ENCODE data around the gene LDLRAD4.

LDLRAD4 gene

DNA sequence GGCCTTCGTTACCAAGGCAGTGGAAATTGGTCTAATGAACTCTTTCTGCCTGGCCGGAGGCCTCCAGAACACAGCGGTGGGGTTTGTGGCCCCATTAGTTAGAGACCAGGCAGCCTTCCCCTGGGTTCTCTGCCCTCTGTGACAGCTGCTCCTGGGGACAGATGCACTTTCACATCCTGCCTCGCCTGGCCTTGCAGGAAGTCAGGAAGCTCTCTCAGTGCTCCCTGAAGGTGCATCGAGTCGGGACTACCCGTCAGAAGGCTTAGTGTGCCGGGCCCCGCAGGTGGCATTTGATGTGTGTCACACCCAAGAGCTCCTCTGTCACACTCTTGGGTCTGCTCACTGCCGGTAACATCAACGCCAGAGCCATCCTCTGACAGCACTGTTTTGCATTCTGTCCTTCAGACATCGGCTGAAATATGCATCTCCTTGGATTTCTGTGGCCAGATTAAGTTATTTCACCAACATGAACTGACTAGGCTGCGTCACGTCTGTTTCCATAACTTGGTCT is 158.3 kb downstream of the LDLRAD4 start:
- no peak for DNase-seq

DNA sequence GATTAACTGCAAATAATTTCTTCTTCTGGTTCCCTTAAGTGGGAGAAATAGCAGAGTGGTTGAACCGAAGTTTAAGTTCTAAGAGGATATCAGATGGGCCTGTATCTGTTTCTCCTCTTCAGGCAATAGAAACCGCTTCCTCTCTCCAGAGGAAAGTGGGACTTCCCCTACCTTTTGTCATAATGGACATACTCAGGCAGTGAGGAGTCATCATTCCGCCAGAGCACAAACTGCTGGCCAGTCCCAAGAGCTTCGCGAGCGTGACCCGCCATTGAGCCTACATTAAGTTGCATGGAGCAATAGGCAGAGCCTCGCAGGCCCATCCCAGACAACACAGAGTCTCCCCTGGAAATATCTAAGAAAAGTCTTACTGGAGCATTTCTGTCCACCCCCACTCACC is 158.9 kb downstream of the LDLRAD4 start:
- no peak for DNase-seq

DNA sequence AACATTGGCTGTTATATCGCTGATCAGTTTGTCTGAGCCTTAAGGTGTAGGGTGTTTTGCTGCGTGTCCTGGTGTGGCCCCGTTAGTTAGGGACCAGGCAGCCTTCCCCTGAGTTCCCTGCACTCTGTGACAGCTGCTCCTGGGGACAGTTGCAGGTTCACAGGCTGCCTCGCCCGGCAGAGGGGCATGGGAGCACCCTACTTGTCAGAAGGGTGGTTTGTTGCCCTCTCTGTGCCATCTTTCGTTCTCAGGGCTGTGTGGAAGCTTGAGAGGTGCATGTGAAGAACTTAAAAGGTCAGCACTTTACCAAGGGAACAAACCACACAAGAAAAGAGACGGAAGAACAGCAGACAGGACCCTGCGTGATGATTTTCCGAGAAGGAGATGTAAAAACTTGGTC is 159.6 kb downstream of the LDLRAD4 start:
- no peak for DNase-seq

DNA sequence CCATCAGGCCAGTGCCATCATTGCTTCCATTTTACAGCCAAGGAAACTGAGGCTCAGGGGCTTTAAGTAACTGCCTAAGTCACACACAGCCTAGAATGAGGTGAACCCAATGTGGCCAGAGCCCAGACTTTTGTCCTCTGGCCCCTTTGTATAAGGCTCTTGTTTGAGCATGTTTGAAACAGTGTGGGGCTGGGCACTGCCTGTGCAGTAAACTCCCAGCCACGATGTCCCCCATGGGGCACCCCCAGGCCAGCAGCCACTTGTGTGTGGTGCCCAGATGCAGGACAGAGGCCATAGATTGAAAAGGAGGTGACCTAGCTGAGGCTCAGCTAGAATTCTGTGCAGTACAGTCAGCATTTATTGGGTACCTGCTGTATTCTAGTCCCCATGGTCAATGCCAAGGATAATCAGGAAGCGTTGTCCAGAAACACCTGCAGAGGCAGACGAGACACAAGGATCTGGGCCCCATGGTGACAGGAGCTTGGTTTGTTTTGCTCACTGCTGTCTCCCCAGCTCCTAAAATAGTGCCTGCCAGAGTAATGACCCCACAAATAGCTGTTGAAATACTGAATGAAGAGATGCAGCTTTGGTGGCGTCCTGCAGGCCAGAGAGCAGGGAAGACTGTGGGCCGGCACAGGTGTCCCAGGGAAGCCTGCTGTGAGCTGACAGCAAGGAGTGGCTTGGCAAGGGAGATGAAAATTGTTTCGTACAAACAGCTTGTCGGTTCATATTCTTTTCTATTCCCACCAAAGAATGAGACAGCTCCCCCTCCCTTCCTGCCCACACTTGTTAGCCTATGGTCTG is 160.7 kb downstream of the LDLRAD4 start:
- DNase-seq: no peak

DNA sequence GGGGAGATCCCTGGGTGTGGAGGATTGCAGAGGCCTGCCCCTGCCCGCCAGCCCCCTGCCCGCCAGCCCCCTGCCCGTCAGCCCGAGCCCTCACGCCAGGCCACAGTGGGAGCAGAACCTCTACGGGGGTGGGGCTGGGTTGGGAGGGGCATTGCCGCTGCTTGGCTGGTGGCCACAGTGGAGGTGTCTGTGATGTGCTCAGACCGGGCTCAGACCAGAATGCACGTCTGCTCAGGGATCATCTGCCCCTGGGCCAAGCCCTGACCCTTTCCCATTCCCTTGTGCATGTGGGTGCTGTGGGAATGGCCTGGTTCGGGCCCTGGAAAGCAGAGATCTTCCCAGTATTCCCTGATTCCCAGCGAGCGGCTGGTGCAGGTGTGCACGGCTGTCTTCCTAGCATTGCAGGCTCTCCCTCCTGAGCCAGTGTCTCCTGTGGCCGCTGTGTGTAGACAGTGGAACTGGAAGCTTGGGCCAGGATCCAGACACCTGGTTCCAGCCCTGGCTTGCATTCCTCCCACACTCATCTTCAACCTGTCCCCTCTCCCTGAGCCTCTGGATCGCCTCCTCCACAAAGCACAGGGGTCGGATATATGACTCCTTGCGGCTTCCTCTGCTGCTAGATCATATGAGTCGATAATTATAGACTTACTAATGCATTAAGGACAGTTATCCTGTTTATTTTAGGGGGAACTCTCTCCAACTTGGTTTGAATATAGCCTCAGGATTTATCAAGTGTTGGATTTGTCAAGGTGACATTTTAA is 161.6 kb downstream of the LDLRAD4 start:
- no peak for DNase-seq

DNA sequence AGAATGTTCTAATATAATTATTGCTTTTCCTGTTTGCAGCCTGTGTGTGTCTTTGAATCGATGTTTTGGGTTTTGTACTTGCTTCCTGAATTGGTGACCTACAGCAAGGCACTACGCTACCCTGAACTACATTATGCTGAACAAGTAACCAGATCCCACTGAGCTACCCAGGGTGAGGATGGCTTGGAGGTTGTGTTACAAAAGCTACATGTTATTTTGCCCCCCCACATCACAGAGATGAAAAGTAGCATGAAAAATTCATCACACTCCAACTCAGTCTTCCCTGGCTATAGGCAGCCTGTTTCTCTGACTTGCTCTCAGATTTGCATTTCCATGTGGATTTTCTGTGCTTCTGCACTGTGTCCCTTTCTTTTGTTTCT is 162.1 kb downstream of the LDLRAD4 start:
- no peak for DNase-seq

DNA sequence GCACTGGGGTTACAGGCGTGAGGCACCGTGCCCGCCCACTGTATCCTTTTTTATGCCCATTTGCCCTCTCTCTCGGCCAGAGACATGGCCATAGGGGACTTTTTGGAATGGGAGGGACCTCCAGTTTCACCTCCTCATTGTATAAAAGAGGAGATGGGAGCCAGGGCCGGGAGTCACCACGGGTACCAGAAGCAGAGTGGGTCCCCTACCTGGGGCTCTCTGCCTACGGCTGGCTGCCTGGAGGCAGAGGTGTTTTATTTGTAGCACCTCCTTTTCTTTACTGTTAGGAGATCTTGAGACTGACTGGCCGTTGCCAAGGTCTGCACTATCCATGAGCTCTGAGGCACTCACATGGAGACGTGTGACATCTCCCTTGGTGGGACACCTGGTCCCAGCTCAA is 162.8 kb downstream of the LDLRAD4 start:
- DNase-seq: no peak

DNA sequence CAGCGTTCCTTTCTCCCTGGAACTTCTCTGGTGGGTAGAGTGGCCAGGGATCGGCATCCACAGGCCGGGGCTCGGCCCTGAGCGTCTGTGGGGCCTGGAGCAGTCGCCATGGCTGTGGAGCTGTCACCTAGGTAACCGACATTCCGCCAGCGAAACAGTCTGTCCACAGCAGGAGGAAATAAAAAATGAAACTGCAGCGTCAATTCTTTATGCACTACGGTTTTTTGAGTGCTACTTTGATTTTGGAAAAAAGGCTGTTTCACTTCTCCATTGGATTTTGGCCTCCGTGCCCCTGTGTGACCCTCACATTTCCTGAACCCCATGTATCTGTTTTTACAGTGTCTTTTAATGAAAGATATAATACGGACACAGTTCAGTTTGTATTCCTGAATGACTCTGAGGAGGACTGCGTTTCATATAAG is 163.4 kb downstream of the LDLRAD4 start:
- DNase-seq: no peak

DNA sequence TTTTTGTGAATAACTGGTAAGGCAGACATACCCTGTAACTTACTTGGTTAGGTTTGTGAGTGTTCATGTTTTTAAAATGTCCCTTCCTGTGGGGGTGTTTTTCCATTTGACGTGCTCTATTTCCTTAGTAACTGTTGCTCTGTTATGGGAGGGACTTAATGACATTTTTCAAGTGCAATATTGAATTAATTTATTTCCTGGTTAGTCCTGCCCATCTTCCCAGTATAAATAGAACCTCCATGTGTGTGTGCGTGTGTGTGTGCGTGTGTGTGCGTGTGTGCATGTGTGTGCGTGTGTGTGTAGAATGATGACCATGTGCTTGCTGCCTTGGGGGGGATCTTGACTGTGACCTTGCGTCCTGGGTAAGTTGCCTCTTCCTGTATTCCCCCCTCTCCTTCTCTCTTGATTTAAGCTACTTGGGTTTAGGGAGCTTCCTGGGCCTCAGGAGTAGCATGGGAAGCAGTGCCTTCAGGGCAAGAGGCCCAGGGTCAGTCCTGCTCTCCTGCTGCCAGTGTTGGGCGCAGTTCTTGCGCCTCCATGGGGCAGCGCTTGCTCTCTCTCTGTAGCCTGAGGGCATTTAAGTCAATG is 163.9 kb downstream of the LDLRAD4 start:
- DNase-seq: no peak

DNA sequence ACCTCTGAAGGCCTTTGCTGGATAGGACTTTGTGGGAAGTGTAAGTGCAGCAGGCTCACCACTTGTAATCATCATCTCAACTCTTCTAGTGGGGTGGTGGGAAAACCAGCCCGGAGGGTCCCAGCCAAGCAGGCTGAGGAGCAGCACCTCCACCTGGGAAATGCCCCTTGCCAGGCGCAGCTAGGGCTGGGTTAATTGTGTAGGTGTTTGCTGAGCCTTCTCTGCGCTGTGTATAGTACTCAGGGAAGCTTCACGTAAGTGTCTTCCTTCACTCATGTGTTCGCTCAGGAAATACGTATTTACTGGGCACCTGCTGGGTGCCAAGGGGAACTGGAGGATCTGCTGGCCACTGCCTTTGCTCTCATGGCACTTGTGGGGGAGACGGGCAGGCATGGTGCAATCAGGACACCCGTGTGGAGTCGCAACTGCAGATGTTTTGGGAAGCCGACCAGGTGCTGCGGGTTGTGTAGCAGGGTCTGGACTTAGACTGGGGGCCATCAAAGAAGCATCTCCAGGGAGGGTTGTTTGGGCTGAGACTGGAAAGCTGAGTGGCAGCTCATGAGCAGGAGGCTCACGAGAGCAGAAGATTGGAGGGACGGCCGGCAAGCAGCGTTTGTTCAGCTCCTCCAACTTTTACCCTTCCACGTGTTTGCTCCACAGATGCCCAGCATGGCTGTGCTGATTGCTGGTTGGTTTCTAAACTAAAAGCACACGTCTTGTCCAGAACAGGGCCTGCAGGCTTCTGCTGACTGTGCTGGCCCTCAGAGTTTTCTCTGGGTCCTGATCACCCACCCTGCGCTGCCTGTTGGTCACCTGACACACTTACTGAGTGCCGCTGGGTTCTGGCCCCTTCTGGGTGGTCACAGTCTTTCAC is 164.6 kb downstream of the LDLRAD4 start:
- DNase-seq: no peak

DNA sequence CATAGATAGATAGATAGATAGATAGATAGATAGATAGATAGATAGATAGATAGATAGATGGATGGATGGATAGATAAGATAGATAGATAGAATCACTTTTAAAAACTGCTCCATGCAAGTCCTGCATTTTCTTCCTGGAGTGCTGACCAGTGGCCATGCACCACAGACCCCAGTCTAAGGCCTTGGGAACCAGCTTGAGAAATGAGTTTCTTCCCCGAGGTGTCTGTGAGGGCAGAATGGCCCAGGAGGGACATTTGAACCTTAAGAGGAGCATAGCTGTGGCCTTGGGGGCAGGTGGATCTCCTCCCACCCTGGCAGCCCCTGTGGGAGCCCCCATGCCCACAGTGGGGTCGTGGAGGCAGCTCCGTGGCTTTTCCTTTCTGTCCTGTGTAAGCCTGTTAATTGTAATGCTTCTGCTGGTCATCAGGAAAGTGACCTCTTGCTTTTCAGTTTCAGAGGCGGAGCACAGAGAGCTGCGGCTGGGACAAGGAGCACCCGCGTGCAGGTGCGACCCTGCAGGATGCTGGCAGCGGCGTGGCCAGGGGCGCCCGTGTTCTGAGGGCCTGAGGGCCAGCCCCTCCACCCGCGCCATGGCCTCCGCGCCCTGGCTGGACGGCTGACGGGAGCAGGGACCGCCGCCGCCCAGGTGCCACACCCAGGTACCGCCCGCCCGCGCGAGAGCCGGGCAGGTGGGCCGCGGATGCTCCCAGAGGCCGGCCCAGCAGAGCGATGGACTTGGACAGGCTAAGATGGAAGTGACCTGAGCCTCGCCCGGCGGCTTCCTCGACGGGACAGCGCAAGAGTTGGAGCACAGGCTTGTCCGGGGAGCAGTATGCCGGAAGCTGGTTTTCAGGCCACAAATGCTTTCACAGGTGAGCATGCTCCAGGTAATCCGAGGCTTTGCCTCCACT is 168.6 kb downstream of the LDLRAD4 start:
- no peak for DNase-seq

DNA sequence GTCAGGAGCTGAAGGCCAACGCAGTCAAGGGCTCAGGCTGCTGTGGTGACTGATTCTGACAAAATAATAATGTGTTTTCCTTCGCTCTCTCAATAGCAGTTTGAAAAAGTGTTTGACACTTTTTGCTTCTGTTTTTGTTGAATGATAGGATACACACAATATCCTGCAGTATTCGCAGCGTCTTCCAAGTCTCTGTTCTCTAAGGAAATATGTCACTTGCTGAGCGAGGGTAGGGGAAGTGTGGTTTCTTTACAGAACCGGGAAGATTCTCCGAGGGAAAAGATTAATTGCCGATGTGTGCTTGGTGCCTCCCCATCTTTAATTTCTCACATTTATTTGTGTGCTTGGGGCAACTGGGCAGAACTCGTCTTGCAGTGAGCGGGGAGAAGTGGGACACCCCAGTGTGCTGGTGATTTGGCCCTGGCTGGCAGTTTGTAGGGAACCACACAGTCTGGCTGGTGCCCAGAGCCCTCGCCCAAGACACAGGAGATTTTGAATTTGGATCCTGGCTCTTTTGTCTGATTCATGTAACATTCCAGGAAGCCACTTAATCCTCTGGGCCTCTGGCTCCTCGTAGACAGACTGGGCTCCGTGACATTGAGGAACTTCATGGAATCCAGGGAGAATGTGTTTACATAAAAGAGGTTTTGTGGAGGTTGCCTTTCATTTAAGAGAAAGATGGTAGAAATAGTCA is 169.4 kb downstream of the LDLRAD4 start:
- no peak for DNase-seq

DNA sequence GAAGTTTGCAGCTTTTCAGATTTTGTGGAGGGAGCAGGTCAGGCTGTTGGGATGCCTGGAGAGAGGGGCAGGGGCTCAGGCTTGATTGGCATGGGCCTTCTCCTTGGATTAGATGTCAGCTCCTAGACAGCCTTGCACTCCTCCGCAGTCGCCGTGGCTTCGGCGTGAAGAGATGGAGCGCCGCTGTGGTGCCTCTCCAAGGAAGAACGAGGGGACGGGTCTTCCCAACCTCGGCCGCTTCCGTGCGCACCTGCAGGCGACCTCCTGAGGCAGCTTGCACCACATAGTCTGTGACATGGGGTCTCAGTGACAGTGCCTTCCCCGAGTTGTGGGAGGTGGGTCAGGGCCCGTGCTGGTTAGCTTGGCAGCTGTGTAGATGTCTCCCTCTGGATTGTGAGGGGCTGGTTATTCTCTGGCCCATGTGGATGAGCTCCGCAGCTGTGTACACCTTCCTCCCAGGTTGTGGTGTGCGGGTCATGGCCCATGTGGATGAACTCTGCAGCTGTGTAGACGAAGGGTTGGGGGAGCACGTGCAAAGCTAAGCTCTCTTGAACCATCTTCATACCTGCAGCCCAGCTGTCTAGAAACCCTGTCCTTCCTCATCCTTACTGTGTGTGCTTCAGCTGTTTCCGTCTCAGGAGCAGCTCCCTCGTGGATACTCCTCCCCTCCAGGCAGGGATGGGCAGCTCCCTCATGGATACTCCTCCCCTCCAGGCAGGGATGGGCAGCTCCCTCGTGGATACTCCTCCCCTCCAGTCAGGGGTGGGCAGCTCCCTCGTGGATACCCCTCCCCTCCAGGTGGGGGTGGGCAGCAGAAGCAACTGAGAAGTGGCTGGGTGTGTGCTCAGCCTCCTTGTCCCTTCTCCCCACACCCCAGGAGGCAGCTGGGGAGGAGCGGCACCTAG is 170.3 kb downstream of the LDLRAD4 start:
- DNase-seq: no peak

DNA sequence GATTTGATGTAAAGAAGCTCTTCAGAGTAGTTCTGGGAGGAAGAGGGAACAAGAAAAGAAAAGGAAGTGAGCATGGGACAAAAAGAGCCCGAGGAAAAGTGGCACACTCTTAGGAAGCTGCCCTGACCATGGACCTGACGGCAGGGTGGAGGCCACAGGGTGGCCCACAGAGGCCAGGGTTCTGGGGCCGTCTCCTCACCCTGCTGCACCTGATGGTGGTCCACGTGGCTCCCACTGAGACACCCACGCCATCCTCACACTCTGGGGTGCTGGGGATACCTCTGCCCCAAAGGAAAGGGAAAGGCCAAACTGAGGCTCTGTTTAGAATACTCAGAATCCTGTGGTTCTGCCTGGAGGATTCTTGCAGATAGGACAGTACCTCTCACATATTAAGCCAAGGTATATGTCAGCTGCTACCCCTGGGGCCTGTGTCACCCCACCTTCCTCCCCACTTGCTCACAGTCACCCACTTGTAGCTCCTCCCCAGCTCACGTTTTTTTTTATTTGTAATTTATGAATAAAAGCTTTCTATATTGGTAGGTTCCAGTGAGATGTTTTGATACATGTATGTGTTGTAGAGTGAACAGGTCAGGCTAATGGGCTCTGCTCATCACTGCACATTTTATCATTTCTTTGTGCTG is 171.1 kb downstream of the LDLRAD4 start:
- no peak for DNase-seq

DNA sequence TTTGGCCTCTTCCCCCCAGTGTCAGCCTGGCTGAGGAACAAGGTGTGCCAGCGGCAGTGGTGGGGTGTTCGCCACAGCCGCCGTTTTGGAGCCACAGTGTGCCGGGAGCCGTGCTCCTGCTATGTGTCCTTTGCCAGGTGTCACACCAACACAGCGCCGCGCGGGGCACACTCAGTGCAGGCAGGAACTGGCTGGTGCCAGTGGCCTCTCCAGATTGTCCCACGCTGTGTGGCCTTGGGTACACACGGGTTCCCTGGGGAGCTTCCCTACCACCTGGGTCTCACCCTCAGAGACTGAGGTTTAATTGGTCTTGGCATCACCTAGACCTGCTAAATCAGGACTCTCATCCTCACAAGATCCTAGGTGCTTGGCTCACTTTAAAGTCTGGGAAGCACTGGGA is 171.6 kb downstream of the LDLRAD4 start:
- no peak for DNase-seq

DNA sequence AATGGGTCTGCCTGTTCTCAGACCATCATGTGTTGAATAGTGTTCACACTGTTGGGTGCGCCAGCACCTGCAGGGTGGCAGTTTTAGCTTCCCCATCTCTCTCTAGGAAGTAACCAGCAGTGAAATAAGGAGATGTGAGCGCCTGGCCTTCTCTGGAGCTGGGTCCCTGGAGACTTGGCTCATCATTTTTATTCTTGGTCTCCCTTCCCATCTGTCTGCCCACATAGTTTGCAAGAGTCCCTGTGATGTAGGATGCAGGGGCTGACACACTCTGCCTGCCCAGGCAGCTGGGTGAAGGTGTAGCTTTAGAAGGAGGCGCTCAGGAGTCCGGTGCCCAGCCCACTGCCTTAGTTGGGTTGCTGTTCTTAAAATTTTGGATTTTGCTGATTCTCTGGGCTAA is 172.2 kb downstream of the LDLRAD4 start:
- no peak for DNase-seq

DNA sequence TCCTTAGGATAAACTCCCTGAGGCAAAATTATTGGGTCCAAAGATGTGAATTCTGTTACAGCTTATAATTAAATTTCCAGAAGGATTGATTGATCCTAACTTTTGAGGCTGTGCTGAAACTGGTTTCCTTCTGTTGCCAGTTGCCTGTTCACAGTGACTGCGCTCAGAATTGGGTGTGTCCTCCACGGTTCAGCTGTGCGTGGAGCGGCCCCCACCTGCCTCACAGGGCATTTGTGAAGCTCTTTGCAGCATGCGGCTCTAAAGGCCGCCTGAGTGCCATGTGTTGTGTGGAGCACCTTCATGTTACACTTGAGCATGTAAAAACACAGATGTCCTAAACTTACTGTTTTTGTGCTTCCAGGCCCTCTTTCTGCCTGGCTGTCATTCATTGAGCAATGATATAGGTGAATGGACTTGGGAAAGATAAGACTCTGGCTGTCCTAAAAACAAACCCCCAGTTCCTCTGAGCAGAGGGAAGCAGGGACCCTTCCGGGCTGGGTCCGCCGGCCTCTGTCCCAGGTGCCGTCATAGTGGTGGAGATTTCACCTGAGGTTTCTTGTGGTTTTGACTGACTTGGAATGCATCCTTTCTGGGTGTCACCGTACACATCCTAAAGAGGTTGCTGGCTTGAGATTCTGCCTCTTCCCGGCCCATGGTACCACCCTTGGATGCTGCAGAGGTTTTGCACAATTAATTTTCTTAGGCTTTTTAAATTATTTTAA is 173.6 kb downstream of the LDLRAD4 start:
- no peak for DNase-seq

DNA sequence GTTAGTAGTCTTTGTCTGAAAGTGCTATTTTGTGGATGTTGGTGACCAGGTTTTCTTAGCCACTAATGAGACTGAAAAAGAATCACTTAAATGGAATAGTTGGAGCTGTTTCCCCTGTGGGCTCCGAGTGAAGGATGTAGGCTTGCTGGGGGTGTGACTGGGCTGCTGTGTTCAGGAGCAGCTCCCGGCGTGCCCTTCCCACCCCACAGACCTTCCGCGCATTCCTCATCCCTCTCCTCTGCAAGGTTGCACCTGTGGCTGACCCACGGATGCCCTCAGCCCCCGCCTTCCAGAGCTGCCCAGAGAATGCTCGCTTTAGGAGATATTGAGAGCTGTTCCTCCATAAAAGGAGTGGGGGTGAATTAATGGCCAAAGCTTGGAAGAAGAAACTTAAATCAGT is 174.3 kb downstream of the LDLRAD4 start:
- DNase-seq: no peak

DNA sequence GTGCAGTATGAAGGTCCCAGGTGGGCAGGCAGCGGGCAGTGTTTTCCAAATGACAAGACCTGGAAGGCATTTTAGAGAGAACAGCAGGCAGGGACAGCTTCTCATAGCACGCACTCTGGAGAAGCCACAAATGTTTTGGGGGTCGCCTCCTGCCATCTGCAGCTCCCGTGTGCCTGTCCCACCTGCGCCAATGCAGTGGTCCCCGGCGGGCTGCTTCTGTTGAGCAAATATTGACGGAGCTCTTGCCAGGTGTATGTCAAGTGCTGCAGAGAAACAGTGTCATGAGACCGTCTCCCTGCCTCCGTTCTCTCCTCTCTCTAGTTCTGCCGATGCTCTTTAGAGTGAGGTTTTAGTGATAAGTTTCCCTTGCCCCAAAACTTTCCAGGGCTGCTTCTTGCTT is 174.8 kb downstream of the LDLRAD4 start:
- no peak for DNase-seq
